Measurements from ENCODE around the gene ROCK2. TPM values are rescaled to one million over a fixed set of nuclear protein-coding genes. Genes with fewer than 3 reads are reported as not detected.

The ROCK2 gene
- total and polyA plus RNA-seq, 4 experiments from 2014 or later: 4.0 to 26.7 (median 21.6) TPM

DNA sequence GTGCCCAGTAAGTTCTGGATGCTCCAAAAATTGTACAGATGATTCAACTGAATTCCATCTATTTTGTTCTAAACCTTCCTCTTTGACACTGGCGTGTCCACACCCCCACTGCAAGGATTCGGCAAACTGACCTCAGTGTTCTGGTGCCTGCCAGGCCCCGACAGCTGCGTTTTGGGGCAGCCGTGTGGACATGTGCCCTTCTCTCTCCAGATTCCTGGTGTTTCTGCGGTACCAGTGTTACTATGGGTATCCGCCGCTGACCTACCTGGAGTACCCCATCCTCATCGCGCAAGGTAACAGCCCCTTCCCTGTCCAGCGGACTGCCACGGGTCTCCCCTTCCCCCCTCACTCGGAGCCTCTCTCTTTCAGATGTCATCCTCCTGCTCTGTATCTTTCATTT is 184.2 kb downstream of the ROCK2 start:
- Mint-ChIP-seq H3K27ac (peak overlapping the region in 6 of 7 donors; percentile 16 to 94 (median 90)), H3K4me3 (peak overlapping the region in 2 of 8 donors; percentile 7 to 83), H3K9me3 (no peaks in the 10 kb centered on the region), H3K36me3 (peaks cover 14 to 16% of the 10 kb centered on the region in 2 donors), H3K4me1 (peaks cover 16 to 42% (median 34%) of the 10 kb centered on the region in 4 donors), H3K27me3 (no peaks in the 10 kb centered on the region)
- Histone ChIP-seq H3K36me3 (ENCODE audit: insufficient read depth, low read length) (no peaks in the 10 kb centered on the region), H3K4me3 (ENCODE audit: low read length in 2 of 2) (no peak overlapping the region), H3K27ac (ENCODE audit: low read depth, low read length) (no peak overlapping the region), H3K9me3 (ENCODE audit: control insufficient read depth in 1 of 2, low read length in 2 of 2) (no peaks in the 10 kb centered on the region), H3K4me1 (ENCODE audit: insufficient read depth, low read length) (peaks cover 31% of the 10 kb centered on the region), H3K27me3 (ENCODE audit: insufficient read depth, low read length) (no peaks in the 10 kb centered on the region)
- no peak for DNase-seq
- intact Hi-C loops (cut with micrococcal nuclease): no loop called here
- ChIA-PET POLR2A (ENCODE audit: partially characterized antibody) (interaction anchor here (1.0 kb wide), 1 partner anchor 10 kb away, joined by 4 read pairs; no protein-coding TSS in a partner anchor), CTCF (ENCODE audit: partially characterized antibody) (interaction anchor here (3.6 kb wide), 1 partner anchor 28 kb away, joined by 35 read pairs; a partner anchor contains a TSS)

DNA sequence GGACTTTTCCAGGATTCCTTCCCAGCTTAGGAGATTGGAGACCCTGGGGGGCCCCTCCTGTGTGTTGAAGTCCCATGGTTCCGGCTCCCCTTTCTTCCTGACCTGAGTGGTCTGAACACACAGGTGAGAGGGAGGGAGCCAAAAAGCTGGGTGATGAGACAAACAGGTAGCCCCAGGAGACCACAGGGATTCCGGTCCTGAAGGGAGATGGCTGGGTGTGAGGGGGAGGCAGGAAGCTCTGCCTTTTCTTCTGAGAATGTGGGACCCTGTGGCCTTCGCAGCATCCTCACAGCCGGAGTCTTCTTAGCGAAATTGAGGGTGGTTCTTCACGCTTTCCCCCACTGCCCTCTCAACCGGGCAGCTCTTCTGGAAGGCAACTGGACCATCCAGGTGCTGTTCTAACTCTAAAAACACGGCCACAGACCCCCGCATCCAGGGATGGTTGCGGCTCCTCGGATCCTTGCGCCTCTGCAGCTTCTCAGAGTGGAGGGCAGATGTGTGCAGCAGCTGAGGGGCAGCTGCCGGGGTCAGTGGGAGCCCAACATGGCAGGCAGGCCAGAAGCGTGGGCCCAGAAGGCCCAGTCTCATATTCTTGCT is 184.8 kb downstream of the ROCK2 start:
- CTCF ChIA-PET (ENCODE audit: partially characterized antibody): interaction anchor here (1.1 kb wide), 1 partner anchor 27 kb away, joined by 5 read pairs; no protein-coding TSS in a partner anchor
- Mint-ChIP-seq H3K9me3 (no peaks in the 10 kb centered on the region), H3K4me3 (peak overlapping the region in 1 of 8 donors; percentile 83), H3K4me1 (peaks cover 16 to 42% (median 34%) of the 10 kb centered on the region in 4 donors), H3K27ac (peak overlapping the region in 2 of 7 donors; percentile 24 to 42), H3K27me3 (no peaks in the 10 kb centered on the region), H3K36me3 (peaks cover 14 to 16% of the 10 kb centered on the region in 2 donors)
- intact Hi-C loops (cut with micrococcal nuclease): loop anchor here (10.0 kb wide), 1 partner anchor 715 kb away; the partner anchor contains the start of gene ODC1
- H3K36me3 ChIP-seq (ENCODE audit: insufficient read depth, low read length): no peaks in the 10 kb centered on the region
- POLR2A ChIA-PET (ENCODE audit: partially characterized antibody): interaction anchor here (1.0 kb wide), 1 partner anchor 10 kb away, joined by 4 read pairs; no protein-coding TSS in a partner anchor
- no peaks in the 10 kb centered on the region for H3K27me3 ChIP-seq (ENCODE audit: insufficient read depth, low read length)
- no peak for DNase-seq
- H3K9me3 ChIP-seq (ENCODE audit: control insufficient read depth in 1 of 2, low read length in 2 of 2): no peaks in the 10 kb centered on the region
- H3K27ac ChIP-seq (ENCODE audit: low read depth, low read length): no peak overlapping the region
- peaks cover 32% of the 10 kb centered on the region for H3K4me1 ChIP-seq (ENCODE audit: insufficient read depth, low read length)
- H3K4me3 ChIP-seq (ENCODE audit: low read length in 2 of 2): no peak overlapping the region

DNA sequence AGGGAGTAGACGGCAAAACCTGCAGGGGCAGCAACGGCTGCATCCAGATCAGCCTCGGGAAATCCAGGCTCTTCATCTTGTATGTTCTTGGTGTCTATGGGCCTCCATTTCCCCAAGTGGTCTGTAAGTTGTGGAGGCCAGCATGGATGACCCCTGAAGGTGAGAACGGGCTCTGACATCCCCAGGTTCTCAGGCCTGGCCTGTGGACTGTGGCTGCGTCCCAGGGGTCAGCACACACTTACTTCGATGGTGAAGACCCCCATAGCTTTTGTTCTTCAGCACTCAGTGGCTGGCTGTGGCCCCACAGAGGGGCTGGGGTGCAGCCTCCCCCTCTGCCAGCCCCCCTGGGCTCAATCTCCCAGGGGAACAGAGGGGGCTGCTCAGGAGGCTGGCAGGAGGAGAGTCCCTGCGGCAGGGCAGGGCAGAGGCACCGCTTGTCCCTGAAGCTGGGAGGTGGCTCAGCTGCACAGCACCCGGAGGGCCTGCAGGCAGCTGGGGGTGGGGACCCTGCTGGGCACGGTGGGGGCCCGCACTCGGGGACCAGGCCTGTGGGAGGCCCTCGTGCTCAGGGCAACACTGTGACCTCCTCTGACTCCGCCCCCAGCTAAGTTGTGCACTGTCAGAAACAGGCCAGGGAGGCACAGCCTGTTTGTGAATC is 185.4 kb downstream of the ROCK2 start:
- no peaks in the 10 kb centered on the region for H3K27me3 Mint-ChIP-seq
- H3K4me1 ChIP-seq (ENCODE audit: insufficient read depth, low read length): peaks cover 38% of the 10 kb centered on the region
- H3K4me1 Mint-ChIP-seq: peaks cover 16 to 48% (median 38%) of the 10 kb centered on the region in 4 donors
- peak overlapping the region in 1 of 8 donors; percentile 17 for H3K4me3 Mint-ChIP-seq
- no peak overlapping the region for H3K27ac ChIP-seq (ENCODE audit: low read depth, low read length)
- no peaks in the 10 kb centered on the region for H3K36me3 ChIP-seq (ENCODE audit: insufficient read depth, low read length)
- ChIA-PET POLR2A (ENCODE audit: partially characterized antibody) (no interaction called here), CTCF (ENCODE audit: partially characterized antibody) (interaction anchor here (1.1 kb wide), 1 partner anchor 27 kb away, joined by 5 read pairs; no protein-coding TSS in a partner anchor)
- H3K4me3 ChIP-seq (ENCODE audit: low read length in 2 of 2): no peak overlapping the region
- no peaks in the 10 kb centered on the region for H3K9me3 ChIP-seq (ENCODE audit: control insufficient read depth in 1 of 2, low read length in 2 of 2)
- DNase-seq: no peak
- H3K9me3 Mint-ChIP-seq: no peaks in the 10 kb centered on the region
- no peak overlapping the region for H3K27ac Mint-ChIP-seq
- H3K27me3 ChIP-seq (ENCODE audit: insufficient read depth, low read length): no peaks in the 10 kb centered on the region
- intact Hi-C loops (cut with micrococcal nuclease): loop anchor here (10.0 kb wide), 1 partner anchor 714 kb away; the partner anchor contains the start of gene ODC1
- H3K36me3 Mint-ChIP-seq: peaks cover 13 to 15% of the 10 kb centered on the region in 2 donors

DNA sequence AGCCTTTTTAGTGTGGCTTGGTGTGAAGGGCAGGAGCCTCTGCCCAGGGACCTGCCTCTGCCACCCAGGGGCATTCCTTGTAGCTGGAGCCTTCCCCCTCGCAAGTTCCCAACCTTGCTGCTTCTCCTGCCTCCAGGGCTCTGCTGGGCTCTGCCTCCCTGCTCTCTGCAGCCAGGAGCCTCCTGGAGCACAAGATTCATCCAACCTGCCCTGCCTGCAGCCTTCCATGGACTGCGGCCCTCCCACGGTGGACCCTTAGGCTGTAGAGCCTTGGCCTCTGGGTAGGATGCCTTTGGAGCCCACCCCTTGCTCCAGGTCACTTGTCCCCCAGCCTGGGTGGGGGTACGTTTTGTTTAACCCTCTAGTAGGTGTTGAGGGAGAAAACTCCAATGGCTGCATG is 186.7 kb downstream of the ROCK2 start:
- peaks cover 15 to 48% (median 38%) of the 10 kb centered on the region in 4 donors for H3K4me1 Mint-ChIP-seq
- no peaks in the 10 kb centered on the region for H3K9me3 Mint-ChIP-seq
- H3K4me1 ChIP-seq (ENCODE audit: insufficient read depth, low read length): peaks cover 38% of the 10 kb centered on the region
- no peak overlapping the region for H3K4me3 ChIP-seq (ENCODE audit: low read length in 2 of 2)
- no peaks in the 10 kb centered on the region for H3K36me3 ChIP-seq (ENCODE audit: insufficient read depth, low read length)
- CTCF ChIA-PET (ENCODE audit: partially characterized antibody): interaction anchor here (1.5 kb wide), 1 partner anchor 28 kb away, joined by 4 read pairs; no protein-coding TSS in a partner anchor
- POLR2A ChIA-PET (ENCODE audit: partially characterized antibody): no interaction called here
- no peak for DNase-seq
- no peaks in the 10 kb centered on the region for H3K27me3 ChIP-seq (ENCODE audit: insufficient read depth, low read length)
- H3K27ac Mint-ChIP-seq: peak overlapping the region in 1 of 7 donors; percentile 23
- intact Hi-C loops (cut with micrococcal nuclease): loop anchor here (10.0 kb wide), 1 partner anchor 713 kb away; the partner anchor contains the start of gene ODC1
- H3K27me3 Mint-ChIP-seq: no peaks in the 10 kb centered on the region
- no peaks in the 10 kb centered on the region for H3K9me3 ChIP-seq (ENCODE audit: control insufficient read depth in 1 of 2, low read length in 2 of 2)
- H3K4me3 Mint-ChIP-seq: peak overlapping the region in 2 of 8 donors; percentile 2 to 60
- peaks cover 5 to 6% of the 10 kb centered on the region in 2 donors for H3K36me3 Mint-ChIP-seq
- no peak overlapping the region for H3K27ac ChIP-seq (ENCODE audit: low read depth, low read length)

DNA sequence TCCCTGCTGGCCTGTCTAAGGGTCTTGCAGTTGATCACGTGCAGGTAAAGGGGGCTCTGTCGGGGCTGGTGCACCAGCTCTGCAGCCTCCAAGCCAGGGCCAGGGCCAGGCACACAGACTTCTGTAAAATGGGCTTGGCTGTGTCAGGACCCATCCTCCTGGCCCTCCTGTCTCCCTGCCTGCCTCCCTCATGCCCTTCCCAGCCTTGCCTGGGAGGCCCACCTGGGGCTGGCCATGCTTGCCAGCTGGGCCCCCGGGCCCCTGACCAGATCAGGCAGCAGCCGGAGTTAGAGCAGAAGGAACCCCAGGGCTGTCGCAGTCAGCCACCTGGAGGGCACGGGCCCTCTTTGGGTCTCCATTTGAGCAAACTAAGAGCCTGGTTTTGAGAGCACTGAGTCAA is 187.1 kb downstream of the ROCK2 start:
- Histone ChIP-seq H3K9me3 (ENCODE audit: control insufficient read depth in 1 of 2, low read length in 2 of 2) (no peaks in the 10 kb centered on the region), H3K4me3 (ENCODE audit: low read length in 2 of 2) (no peak overlapping the region), H3K4me1 (ENCODE audit: insufficient read depth, low read length) (peaks cover 38% of the 10 kb centered on the region), H3K27ac (ENCODE audit: low read depth, low read length) (no peak overlapping the region), H3K27me3 (ENCODE audit: insufficient read depth, low read length) (no peaks in the 10 kb centered on the region), H3K36me3 (ENCODE audit: insufficient read depth, low read length) (no peaks in the 10 kb centered on the region)
- POLR2A ChIA-PET (ENCODE audit: partially characterized antibody): no interaction called here
- no peaks in the 10 kb centered on the region for H3K9me3 Mint-ChIP-seq
- H3K4me1 Mint-ChIP-seq: peaks cover 15 to 48% (median 38%) of the 10 kb centered on the region in 4 donors
- peak overlapping the region in 4 of 8 donors; percentile 42 to 77 (median 56) for H3K4me3 Mint-ChIP-seq
- DNase-seq: no peak
- H3K36me3 Mint-ChIP-seq: peaks cover 5 to 6% of the 10 kb centered on the region in 2 donors
- peak overlapping the region in 2 of 7 donors; percentile 23 to 78 for H3K27ac Mint-ChIP-seq
- CTCF ChIA-PET (ENCODE audit: partially characterized antibody): interaction anchor here (1.5 to 5.8 kb wide), 2 partner anchors 25 to 28 kb away, joined by 4 to 53 read pairs; a partner anchor contains a TSS
- intact Hi-C loops (cut with micrococcal nuclease): loop anchor here (10.0 kb wide), 1 partner anchor 712 kb away; the partner anchor contains the start of gene ODC1
- no peaks in the 10 kb centered on the region for H3K27me3 Mint-ChIP-seq

DNA sequence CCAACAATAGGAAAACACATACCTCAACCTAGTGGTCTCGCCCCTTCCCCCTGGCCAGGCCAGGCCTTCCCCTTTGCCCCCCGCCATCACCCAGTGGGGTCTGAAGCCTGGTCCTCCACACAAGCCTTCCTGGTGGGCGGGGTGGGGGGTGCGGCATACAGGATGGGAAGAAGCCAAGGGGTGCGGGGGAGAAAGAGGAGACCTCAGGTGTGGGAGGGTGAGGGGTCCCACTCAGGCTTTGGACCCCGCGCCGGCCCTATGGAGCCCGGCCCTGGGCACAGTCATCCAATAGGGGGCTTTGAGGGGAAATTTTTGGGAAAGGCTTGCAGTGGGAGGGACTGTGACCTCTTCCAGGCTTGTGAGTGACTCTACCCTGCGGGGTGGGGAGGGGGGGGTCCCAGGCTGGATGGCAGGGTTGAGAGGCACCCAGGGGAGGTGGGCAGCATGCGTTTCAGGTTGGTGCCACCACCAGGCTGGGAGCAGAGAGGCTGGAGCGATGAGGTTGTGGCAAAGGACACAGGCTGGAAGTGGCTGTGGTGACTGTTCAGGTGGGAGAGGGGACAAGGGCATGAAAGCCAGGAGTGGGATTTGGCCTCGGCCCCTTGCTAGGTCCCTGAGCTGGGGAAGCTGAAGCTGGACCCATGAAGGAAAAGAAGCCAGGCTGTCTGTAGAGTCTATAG is 187.9 kb downstream of the ROCK2 start:
- CTCF ChIA-PET (ENCODE audit: partially characterized antibody): interaction anchor here (1.5 to 5.8 kb wide), 2 partner anchors 24 to 27 kb away, joined by 4 to 53 read pairs; a partner anchor contains a TSS
- Mint-ChIP-seq H3K4me1 (peaks cover 12 to 42% (median 34%) of the 10 kb centered on the region in 4 donors), H3K36me3 (peaks cover 5 to 6% of the 10 kb centered on the region in 2 donors), H3K27ac (peak overlapping the region in 3 of 7 donors; percentile 54 to 78 (median 78)), H3K9me3 (no peaks in the 10 kb centered on the region), H3K27me3 (no peaks in the 10 kb centered on the region), H3K4me3 (peak overlapping the region; percentile 35 to 88 (median 78))
- POLR2A ChIA-PET (ENCODE audit: partially characterized antibody): interaction anchor here (1.0 to 2.8 kb wide), 3 partner anchors 11 to 52 kb away, joined by 3 to 26 read pairs (median 8); no protein-coding TSS in a partner anchor
- Histone ChIP-seq H3K27me3 (ENCODE audit: insufficient read depth, low read length) (no peaks in the 10 kb centered on the region), H3K27ac (ENCODE audit: low read depth, low read length) (peak overlapping the region; percentile 63), H3K4me3 (ENCODE audit: low read length in 2 of 2) (peak overlapping the region in 1 of 2 donors; percentile 34), H3K9me3 (ENCODE audit: control insufficient read depth in 1 of 2, low read length in 2 of 2) (no peaks in the 10 kb centered on the region), H3K36me3 (ENCODE audit: insufficient read depth, low read length) (no peaks in the 10 kb centered on the region), H3K4me1 (ENCODE audit: insufficient read depth, low read length) (peaks cover 34% of the 10 kb centered on the region)
- intact Hi-C loops (cut with micrococcal nuclease): loop anchor here (10.0 kb wide), 1 partner anchor 712 kb away; the partner anchor contains the start of gene ODC1
- DNase-seq: no peak

Measured in CD4-positive, alpha-beta memory T cell (primary cell).